Measurements from ENCODE around the gene TTC27. TPM values are rescaled to one million over a fixed set of nuclear protein-coding genes. Genes with fewer than 3 reads are reported as not detected.

Gene TTC27
- total and polyA plus RNA-seq, 2 of the 13 experiments (the other 11 are each of a cell fraction or from before 2014, with no cell fraction given), result 26.7 to 44.7 TPM

- H3K4me1 ChIP-seq (ENCODE audit: insufficient read depth, low read length), result no peaks in the 10 kb centered on the region
- H3K36me3 ChIP-seq (replicated peaks in 1 of 2; ENCODE audit: control insufficient read depth in 1 of 2, insufficient read depth in 2 of 2, low read length in 2 of 2), result peaks cover 1 to 3% of the 10 kb centered on the region in 2 experiments
- no peaks in the 10 kb centered on the region for H3K9me3 ChIP-seq (ENCODE audit: low read length)
- intact Hi-C loops (cut with micrococcal nuclease; ENCODE audit: unreplicated experiment) (no loop called here), in situ Hi-C loops (cut with HindIII; ENCODE audit: extremely low pct_ligation_motif_present, low pct_unique_long_range_greater_than_20kb) (no loop called here)
- ChIA-PET CTCF (ENCODE audit: low intra/inter-chr PET ratio, low total read pairs) (no interaction called here), POLR2A (no interaction called here)
- no peak overlapping the region for H3K27ac ChIP-seq (ENCODE audit: extremely low read length, insufficient read depth, low read length)
- H3K4me2 ChIP-seq (ENCODE audit: low read depth, low read length), result no peak overlapping the region
- no peaks in the 10 kb centered on the region for H3K27me3 ChIP-seq (ENCODE audit: control insufficient read depth in 1 of 2, insufficient read depth in 2 of 2, low read length in 2 of 2)
- TF ChIP-seq XBP1 (CRISPR knock-in tag; IDR thresholded peaks at IDR 0.05) (0 out of 2 replicates have a peak, but pooled peaks have one; percentile 7), TOE1 (CRISPR knock-in tag; IDR thresholded peaks at IDR 0.05) (no peak)
- ATAC-seq (no peak), DNase-seq (ENCODE audit: low spot score) (peak; percentile 26), FAIRE-seq (no peak)
- H3K79me2 ChIP-seq (ENCODE audit: insufficient read depth, low read length), result no peaks in the 10 kb centered on the region
- H3K4me3 ChIP-seq (replicated peaks in 1 of 3; ENCODE audit: insufficient read depth in 1 of 3, low read depth in 2 of 3, low read length in 3 of 3), result no peak overlapping the region
- no TSS peak for BruUV-seq (replicated peaks)
- no peaks in the 10 kb centered on the region for H4K20me1 ChIP-seq (ENCODE audit: insufficient read depth, low read length)
- 80% methylated on average over 3 of the region's 3 CpGs for WGBS (ENCODE audit: low lambda C conversion rate)
- H2AFZ ChIP-seq (ENCODE audit: low read length), result no peak overlapping the region
- H3K9ac ChIP-seq (ENCODE audit: insufficient read depth, low read depth, low read length), result no peak overlapping the region
Measured at GRCh38 chr2:32743480-32744236, 115.8 kb downstream of the TTC27 start.

GRCh38 chr2:32745191-32745590 is 117.3 kb downstream of the TTC27 start:
- intact Hi-C loops (cut with micrococcal nuclease; ENCODE audit: unreplicated experiment) (no loop called here), in situ Hi-C loops (cut with HindIII; ENCODE audit: extremely low pct_ligation_motif_present, low pct_unique_long_range_greater_than_20kb) (no loop called here)
- DNase-seq (ENCODE audit: low spot score) (no peak), FAIRE-seq (no peak), ATAC-seq (no peak)
- H3K9ac ChIP-seq (ENCODE audit: insufficient read depth, low read depth, low read length), result no peak overlapping the region
- no peak overlapping the region for H2AFZ ChIP-seq (ENCODE audit: low read length)
- TF ChIP-seq ZFX (CRISPR knock-in tag; IDR thresholded peaks at IDR 0.05; ENCODE audit: low read depth), result no peak
- no peak for TF ChIP-seq ZNF513 (CRISPR knock-in tag; conservative IDR thresholded peaks at IDR 0.05)
- no peak for TF ChIP-seq ZNF703 (CRISPR knock-in tag; IDR thresholded peaks at IDR 0.05; ENCODE audit: borderline replicate concordance)
- no peak for TF ChIP-seq RFX1 (IDR thresholded peaks at IDR 0.05)
- TF ChIP-seq ZNF234 (CRISPR knock-in tag; conservative IDR thresholded peaks at IDR 0.05), result no peak
- TF ChIP-seq ZNF24 (IDR thresholded peaks at IDR 0.05), result no peak
- no peak for TF ChIP-seq ELF4 (CRISPR knock-in tag; IDR thresholded peaks at IDR 0.05; ENCODE audit: borderline replicate concordance)
- no peak for TF ChIP-seq ERF (CRISPR knock-in tag; IDR thresholded peaks at IDR 0.05)
- no peak for TF ChIP-seq ZNF33A (CRISPR knock-in tag; IDR thresholded peaks at IDR 0.05; ENCODE audit: borderline replicate concordance)
- no peak for TF ChIP-seq U2AF2 (IDR thresholded peaks at IDR 0.05; ENCODE audit: low read depth, low read length)
- no peak for TF ChIP-seq HNRNPK (IDR thresholded peaks at IDR 0.05; ENCODE audit: low read depth, low read length, poor library complexity, severe bottlenecking)
- TF ChIP-seq SP1 (IDR thresholded peaks at IDR 0.05), result no peak
- TF ChIP-seq SP1 (CRISPR knock-in tag; IDR thresholded peaks at IDR 0.05), result no peak
- no peak for TF ChIP-seq ZNF414 (CRISPR knock-in tag; IDR thresholded peaks at IDR 0.05)
- TF ChIP-seq ZNF431 (CRISPR knock-in tag; IDR thresholded peaks at IDR 0.05; ENCODE audit: borderline replicate concordance, low read depth), result no peak
- H3K36me3 ChIP-seq (replicated peaks in 1 of 2; ENCODE audit: control insufficient read depth in 1 of 2, insufficient read depth in 2 of 2, low read length in 2 of 2), result peaks cover 1 to 2% of the 10 kb centered on the region in 2 experiments; a peak in 4 of 5 replicates
- no peaks in the 10 kb centered on the region for H3K79me2 ChIP-seq (ENCODE audit: insufficient read depth, low read length)
- no peak overlapping the region for H3K4me2 ChIP-seq (ENCODE audit: low read depth, low read length)
- no peak overlapping the region for H3K4me3 ChIP-seq (replicated peaks in 1 of 3; ENCODE audit: insufficient read depth in 1 of 3, low read depth in 2 of 3, low read length in 3 of 3)
- 86% methylated on average over 2 of the region's 2 CpGs for WGBS (ENCODE audit: low lambda C conversion rate)
- ChIA-PET POLR2A (no interaction called here), CTCF (ENCODE audit: low intra/inter-chr PET ratio, low total read pairs) (no interaction called here)
- no peak overlapping the region for H3K27ac ChIP-seq (ENCODE audit: extremely low read length, insufficient read depth, low read length)
- no peaks in the 10 kb centered on the region for H4K20me1 ChIP-seq (ENCODE audit: insufficient read depth, low read length)
- BruUV-seq (replicated peaks), result no TSS peak
- no peaks in the 10 kb centered on the region for H3K4me1 ChIP-seq (ENCODE audit: insufficient read depth, low read length)
- no peaks in the 10 kb centered on the region for H3K9me3 ChIP-seq (ENCODE audit: low read length)
- H3K27me3 ChIP-seq (ENCODE audit: control insufficient read depth in 1 of 2, insufficient read depth in 2 of 2, low read length in 2 of 2), result no peaks in the 10 kb centered on the region

Data from HepG2 (cell line).